ENCODE measurements around the gene TCP10L.
"Not testable (repeated sequence)": the region's sequence is repeated elsewhere in the genome, so short reads cannot be mapped to it uniquely, and the experiment has no call there.

Gene TCP10L

DNA sequence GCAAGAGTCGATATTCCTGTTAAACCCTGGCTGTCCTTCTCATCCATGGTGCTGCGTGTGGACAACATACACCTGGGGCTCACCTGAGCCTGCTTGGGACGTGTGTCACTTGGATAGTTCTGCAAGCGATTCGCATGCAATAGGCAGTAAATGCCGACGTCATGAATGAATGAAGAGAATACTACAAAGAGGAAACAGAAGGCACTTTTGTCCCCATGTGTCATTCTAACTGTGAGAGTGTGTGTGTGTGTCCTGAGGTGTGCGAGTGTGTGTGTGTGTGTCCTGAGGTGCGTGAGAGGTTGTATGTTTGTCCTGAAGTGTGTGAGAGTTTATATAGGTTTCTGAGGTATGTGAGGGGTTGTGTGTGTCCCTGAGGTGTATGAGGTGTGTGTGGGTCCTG, 647 bp upstream of the TCP10L start:
- DNase-seq (ENCODE audit: low read depth) = no peak

DNA sequence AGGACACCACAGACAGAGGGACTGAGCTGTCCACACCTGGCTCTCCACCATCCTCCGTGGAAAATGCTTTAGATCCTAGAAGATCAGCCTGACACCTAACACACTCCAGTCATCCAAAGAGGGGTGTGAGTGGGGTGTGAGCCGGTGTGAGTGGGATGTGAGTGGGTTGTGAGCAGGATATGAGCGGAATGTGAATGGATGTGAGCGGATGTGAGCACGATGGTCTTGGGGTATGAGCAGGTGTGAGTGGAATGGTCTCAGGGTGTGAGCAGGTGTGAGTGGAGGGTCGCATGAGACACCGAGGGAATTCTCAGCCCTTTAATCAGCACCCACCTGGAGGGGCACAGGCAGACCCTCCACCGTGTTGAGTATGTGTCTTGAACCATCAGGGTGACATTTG, 851 bp downstream of the TCP10L start:
- DNase-seq (ENCODE audit: low read depth) = no peak

- DNase-seq (ENCODE audit: low read depth) = no peak
Measured at GRCh38 chr21:32581732-32582131, 3.6 kb downstream of the TCP10L start.

DNA sequence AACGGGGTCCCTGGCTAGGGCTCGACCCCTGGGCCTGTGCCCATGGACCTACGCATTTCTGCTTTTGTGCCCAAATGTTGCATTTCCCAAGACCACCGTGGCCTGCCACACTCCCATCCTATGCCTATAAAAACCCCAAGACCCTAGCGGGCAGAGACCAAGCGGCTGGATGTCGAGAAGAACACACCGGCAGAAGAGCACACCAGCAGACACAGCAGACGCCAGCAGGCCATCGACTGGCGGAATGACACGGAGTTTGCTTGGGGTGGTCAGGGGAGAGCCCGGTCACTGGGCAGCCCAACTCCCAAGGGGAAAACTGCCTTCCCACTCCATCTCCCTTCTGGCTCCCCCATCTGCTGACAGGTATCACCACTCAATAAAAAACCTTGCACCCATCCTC, 4.4 kb downstream of the TCP10L start:
- DNase-seq (ENCODE audit: low read depth) = no peak

DNA sequence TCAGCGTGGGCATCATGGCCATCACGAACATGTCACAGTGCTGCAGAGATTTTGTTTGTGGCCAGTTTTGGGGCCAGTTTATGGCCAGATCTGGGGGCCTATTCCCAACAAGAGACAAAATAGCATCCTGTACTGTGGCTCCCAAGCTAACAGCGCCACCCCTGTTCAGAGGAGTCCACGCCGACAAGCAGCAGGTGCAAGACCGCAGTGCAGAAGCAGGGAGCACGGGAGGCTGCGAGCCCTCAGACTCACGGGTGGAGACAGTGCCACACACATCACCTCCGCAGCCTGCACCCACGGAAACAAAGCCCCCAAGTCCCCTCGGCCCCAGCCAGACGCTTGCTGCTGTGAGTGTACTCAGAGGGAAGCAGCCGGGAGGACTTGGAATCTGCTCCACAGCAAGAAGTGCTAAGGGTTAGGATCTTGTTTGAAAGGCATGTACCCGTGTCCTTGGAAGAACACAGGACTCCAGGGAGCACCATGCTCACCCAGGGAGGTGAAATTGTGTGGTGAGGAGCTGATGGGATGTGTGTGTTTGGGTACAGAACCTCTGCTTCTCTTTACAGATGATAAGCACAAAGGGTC, 7.1 kb downstream of the TCP10L start:
- DNase-seq (ENCODE audit: low read depth) = no peak

DNA sequence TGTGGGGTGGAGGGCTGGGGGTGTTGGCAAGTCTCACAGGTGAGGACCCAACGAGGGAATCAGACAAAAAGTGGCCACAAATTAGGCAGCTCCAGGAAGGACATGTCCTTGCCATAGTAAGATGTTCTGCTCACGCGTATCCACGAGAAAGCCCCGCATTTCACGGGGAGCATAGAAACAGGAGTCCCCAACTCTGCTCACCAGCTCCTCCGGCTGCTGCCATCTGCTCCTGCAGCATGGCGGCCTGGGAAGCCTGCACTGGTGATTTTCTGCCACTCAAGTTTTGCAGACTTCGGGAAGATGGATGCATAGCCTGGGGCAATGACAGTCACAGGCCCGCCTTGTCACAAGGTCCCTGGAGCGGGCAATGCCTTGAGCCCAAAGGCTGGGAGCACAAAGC, 9.3 kb downstream of the TCP10L start:
- DNase-seq (ENCODE audit: low read depth) = no peak

- no peak for DNase-seq (ENCODE audit: low read depth)
Measured at GRCh38 chr21:32574946-32575925, 10.1 kb downstream of the TCP10L start.

- no peak for DNase-seq (ENCODE audit: low read depth)
Measured at GRCh38 chr21:32572574-32573420, 12.5 kb downstream of the TCP10L start.

DNA sequence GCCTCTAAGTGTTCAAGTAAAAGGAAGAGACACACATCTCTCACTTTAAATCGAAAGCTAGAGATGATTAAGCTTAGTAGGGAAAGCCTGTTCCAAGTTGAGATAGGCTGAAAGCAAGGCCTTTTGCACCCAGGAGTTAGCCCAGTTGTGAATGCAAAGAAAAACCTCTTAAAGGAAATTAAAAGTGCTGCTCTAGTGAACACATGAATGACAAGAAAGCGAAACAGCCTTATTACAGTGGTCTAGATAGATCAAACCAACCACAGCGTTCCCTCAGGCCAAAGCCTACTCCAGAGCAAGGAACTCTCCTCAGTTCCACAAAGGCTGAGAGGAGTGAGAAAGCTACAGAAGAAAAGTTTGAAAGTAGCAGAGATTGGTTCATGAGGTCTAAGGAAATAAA, 14.9 kb downstream of the TCP10L start:
- DNase-seq (ENCODE audit: low read depth) = no peak

- peak; percentile 27 for DNase-seq (ENCODE audit: low read depth)
Measured at GRCh38 chr21:32569261-32570230, 15.8 kb downstream of the TCP10L start.

- no peak for DNase-seq (ENCODE audit: low read depth)
Measured at GRCh38 chr21:32567626-32568025, 17.7 kb downstream of the TCP10L start.

GRCh38 chr21:32566741-32567389, 18.5 kb downstream of the TCP10L start:
- DNase-seq (ENCODE audit: low read depth) = no peak

DNA sequence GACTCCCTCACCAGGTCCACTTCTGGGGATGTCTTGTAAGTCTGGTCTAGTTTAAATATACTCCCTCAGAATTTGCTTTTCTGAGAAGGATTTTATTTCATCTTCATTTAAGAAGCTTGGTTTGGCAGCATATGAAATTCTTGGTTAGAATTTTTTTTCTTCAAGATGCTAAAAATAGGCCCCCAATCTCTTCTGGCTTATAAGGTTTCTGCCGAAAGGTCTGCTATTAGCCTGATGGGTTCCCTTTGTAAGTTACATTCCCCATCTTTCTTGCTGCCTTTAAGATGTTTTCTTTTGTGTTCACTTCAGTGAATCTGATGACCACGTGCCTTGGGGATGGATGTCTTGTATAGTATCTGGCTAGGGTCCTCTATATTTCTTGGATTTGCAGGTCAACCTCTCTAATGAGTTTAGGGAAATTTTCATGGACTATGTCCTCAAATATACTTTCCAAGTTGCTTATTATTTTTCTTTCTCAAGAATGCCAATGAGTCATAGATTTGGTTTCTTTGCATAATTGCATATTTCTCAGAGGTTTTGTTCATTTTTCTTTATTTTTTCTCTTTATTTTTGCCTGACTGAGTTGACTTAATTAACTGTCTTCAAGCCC, 19.4 kb downstream of the TCP10L start:
- DNase-seq (ENCODE audit: low read depth) = peak; percentile 31

- DNase-seq (ENCODE audit: low read depth) = no peak
Measured at GRCh38 chr21:32562915-32563314, 22.4 kb downstream of the TCP10L start.

- DNase-seq (ENCODE audit: low read depth) = peak; percentile 77
Measured at GRCh38 chr21:32562426-32562825, 22.9 kb downstream of the TCP10L start.

GRCh38 chr21:32561476-32561875, 23.8 kb downstream of the TCP10L start:
- not testable (repeated sequence) for DNase-seq (ENCODE audit: low read depth)

GRCh38 chr21:32560896-32561295, 24.4 kb downstream of the TCP10L start:
- no peak for DNase-seq (ENCODE audit: low read depth)

- no peak for DNase-seq (ENCODE audit: low read depth)
Measured at GRCh38 chr21:32559006-32559610, 26.2 kb downstream of the TCP10L start.

- DNase-seq (ENCODE audit: low read depth) = no peak
Measured at GRCh38 chr21:32558106-32558505, 27.2 kb downstream of the TCP10L start.
